NCI-H128 (cell line): Measurements from ENCODE around the gene SMAP1.

Source experiments
- DNase-seq: peaks from one replicate; lab custom pipeline; 2025; ENCODE audit not compliant: unreplicated experiment; lab: John Stamatoyannopoulos, UW

SMAP1 gene

GRCh38 chr6:70667711-70668498 is at the start of gene SMAP1:
Gene SMAP1, plus strand, starts transcription at chr6:70667883. Its CDS starts 141 bp downstream, at chr6:70668024.
- peak; percentile 75 for DNase-seq

DNA sequence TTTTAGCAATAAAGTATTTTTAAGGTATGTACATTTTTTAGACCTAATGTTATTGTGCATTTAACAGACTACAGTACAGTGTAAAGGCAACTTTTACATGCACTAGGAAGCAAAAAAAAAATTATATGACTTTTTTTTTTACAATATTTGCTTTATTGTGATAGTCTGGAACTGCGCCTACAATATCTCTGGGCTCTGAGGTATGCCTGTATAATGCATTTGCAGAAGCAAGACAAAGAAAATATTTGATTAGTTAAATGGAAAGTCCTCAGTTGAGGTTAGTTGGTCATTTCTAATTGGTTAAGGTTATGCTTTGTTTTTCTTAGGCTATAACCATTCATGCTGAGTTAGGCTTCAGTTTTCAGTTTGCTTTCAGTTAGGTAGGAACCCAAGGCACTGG is 46.9 kb upstream of the SMAP1 start:
- no peak for DNase-seq

DNA sequence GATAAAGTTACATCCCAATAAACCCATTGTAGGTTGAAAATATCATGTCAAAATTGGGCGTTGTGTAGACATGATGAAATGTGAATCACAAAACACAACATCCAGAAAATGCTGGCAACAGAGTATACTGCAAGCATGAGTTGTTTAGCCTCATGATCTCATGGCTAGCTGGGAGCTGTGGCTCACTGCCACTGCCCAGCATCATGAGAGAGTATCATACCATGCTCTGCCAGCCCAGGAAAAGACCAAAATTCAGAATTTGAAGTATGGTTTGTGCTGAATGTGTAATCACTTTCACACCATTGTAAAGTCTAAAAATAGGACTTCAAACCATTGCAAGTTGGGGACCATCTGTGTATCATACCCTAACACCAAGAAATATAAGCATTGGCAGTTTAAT is 45.2 kb upstream of the SMAP1 start:
- no peak for DNase-seq

DNA sequence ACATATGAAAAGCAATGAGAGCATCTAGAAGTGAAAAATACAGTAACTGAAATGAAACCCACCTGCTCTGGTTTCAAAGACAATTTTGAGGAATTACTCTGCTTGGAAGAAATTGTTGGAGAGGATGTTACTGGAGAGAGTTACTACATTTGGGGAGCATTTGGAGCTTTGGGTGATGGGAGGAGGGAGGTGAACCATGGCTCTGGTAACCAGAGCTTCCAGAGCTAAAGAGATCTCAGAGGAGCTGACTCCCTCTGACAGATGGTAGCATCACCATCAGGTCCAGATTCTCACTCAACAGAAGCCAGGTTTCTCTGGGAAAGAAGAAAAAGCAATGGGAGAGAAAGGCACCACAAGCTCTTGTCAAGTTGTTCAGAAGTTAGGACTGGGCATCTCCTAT is 42.2 kb upstream of the SMAP1 start:
- DNase-seq = no peak

- DNase-seq = no peak
Observed at GRCh38 chr6:70627500-70628254, 40.0 kb upstream of the SMAP1 start.

DNA sequence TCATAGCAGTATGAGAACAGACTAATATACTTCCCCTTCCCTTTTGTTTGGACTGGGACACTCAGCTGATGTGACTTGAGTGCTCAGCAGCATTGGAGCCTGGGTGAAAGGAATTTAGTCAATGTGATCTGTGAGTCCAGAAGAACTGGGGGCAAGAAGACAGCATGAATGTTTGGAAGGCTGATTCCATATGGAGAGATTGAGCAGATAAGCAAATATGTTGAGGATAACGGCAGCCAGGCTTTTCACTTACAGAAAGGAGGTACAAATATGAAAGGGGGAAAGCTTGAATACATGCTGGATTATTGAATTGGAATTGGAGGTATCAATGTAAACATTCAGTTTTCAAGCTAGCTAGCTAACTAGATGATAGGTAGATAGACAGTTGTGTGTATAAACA is 37.8 kb upstream of the SMAP1 start:
- no peak for DNase-seq

GRCh38 chr6:70633870-70634269 is 33.8 kb upstream of the SMAP1 start:
- DNase-seq = no peak

DNA sequence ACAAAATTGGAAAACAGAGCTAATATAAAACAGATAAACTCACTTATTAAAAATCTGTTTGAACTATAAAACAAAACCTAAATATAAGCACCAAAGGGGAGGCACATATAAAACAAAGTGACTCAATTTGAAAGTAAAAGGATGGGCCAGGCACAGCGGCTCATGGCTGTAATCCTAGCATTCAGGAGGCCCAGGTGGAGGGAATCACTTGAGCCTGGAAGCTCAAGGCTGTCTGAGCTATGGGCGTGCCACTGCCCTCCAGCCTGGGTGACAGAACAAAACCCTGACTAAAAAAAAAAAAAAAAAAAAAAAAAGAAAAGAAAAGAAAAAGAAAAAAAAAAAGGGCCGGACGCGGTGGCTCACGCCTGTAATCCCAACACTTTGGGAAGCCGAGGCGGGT is 31.1 kb upstream of the SMAP1 start:
- no peak for DNase-seq

- no peak for DNase-seq
Observed at GRCh38 chr6:70638468-70638867, 29.2 kb upstream of the SMAP1 start.

- no peak for DNase-seq
Observed at GRCh38 chr6:70651326-70651905, 16.3 kb upstream of the SMAP1 start.

DNA sequence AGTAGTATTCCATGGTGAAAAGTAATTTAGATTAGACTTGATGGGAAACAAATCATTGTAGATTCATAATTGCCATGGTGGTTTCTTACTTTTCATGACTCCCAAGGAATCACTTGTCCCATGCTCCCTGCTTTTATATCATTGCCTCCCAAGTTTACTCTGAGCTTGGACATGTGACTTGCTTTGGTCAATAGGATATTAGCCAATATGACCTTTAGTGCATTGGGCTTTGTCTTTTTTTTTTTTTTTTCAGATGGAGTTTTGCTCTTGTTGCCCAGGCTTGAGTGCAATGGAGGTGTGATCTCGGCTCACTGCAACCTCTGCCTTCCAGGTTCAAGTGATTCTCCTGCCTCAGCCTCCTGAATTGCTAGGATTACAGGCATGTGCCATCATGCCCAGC is 15.5 kb upstream of the SMAP1 start:
- DNase-seq = no peak

DNA sequence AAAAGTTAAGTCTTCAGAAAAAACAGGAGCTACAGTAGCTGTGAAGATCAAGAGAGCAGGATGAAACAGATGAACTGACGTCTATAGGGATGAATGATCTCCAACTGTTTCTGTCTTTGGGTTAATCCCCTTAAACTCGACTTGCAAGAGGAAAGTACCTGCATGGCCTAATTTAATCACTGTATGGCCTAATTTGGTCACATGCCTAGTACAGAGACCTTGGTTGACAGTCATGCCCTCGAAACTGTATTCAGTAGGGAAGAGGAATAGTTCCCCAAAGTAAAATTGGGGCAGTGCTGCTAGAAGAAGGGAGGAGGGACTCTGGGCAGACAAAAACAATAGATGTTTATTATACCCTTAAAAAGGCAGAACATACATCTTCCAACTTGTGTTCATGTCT is 10.0 kb upstream of the SMAP1 start:
- DNase-seq = no peak

DNA sequence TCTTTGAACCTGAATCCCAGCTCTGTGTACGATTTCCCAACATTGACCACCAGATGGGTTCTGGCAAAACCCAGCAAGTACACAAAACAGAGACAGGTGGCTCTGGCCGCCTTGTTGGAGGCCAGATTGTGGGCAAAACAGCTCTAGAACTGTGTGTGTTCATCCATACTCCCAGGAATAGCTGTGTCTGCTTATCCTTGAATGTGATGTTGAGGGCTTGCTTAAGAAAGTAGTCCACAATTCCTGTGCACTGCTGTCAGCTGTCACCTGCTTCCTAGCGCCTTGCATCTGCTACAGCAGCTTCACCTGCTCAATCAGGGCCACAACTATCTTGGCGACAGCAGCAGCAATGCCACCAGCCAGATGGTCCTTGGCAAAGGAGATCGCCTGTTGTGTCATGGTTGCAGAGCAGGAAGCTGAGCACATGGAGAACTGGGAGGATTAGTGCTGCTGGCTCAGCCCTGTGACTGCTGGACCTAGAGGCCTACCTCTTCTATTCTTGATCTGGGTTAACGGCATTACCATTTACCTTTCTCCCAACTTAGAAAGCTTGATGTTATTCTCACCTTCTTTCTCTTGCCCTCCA is 3.7 kb upstream of the SMAP1 start:
- no peak for DNase-seq

- DNase-seq = no peak
Observed at GRCh38 chr6:70666706-70667105, 977 bp upstream of the SMAP1 start.

GRCh38 chr6:70667256-70667710 is 400 bp upstream of the SMAP1 start:
- no peak for DNase-seq

DNA sequence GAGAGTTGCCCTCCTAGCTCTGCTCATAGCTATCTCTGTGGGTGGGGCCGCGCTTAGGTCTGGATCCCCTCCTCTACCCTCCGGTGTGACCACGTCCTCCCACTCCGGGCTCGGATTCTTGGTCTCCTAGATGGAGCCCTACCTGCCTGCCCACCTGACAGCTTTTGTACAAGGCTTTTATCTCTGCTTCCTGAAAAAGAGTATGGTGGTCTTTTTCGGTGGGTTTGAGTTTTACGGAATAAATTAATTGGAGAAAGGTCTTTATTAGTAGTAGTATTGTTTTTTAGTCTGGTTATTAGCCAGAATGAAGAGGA is 773 bp downstream of the SMAP1 start:
- no peak for DNase-seq

DNA sequence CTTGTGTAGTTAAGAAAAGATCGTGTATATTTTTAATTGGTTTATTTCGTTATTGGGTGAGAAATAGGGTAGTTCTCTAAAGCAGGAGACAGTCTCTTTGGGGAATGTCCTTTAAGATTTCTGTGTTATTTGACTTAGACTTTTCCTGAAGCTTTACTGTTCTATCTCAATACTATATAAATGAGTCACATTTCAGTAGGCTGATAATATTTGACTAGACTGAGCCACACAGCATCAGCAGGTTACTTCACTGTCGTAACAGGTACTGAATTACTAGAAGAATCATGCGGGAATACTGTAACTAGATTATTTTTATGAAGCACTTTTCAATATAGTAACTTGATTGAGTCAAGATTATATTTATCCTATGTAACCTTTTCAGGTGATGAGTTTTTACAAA is 1.4 kb downstream of the SMAP1 start:
- DNase-seq = no peak

DNA sequence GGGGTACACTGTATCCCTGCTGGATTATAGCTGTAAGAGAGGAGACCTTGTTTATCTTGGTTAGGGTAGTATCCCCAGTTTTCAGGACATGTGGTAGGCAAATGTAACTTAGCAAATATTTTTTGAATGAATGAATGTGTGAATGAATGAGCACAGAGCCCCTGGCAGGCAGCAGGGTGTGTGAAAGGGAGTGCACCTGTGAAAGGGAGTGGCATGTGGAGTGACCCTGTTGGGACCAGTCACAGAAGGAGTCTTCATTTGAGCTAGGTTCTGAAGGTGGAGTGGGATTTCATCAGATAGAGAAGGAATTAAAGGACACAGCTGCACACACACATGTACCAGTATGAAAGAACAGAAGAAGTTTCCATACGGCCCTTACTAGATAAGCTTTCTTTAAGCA is 4.9 kb downstream of the SMAP1 start:
- DNase-seq = no peak

DNA sequence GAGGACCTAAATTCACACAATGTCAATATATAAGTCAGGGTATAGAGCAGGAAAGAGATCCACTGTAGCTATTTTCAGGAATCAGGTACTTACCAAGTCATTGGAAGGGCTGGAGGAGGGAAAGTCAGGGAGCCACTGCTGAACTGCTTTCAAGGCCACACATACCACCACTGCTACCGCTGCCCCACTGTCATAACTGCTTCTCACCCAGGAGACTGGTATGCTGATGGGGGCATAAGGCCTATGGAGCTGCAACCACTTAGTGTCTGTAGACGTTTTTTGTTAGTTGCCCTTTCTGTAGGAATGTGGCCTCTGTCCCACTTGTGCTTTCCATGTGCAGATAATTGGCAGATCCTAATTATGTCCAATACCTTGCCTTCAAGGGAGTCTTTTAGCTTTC is 5.4 kb downstream of the SMAP1 start:
- no peak for DNase-seq

GRCh38 chr6:70673601-70674000 is 5.9 kb downstream of the SMAP1 start:
- DNase-seq = no peak

DNA sequence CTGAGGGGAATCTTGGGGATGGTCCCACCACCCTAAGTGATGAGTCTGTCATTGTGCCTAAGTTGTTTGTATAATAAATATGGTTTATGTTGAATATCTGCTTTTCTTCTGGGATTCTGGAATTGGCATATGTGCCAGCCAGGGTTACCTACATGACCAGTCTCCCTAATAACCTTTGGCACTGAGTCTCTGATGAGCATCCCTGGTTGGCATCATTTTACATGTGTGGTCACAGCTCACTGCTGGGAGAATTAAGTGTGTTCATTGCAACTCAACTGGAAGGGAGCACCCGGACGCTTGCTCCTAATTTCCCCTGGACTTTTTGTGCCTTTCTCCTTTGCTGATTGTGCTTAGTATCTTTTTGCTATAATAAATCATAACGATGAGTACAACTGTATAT is 8.1 kb downstream of the SMAP1 start:
- no peak for DNase-seq

- DNase-seq = no peak
Observed at GRCh38 chr6:70676821-70677220, 9.1 kb downstream of the SMAP1 start.
